ENCODE results near the gene NAXD.

Gene NAXD

GRCh38 chr13:110643768-110644421 lies 28.6 kb downstream of the NAXD start:
- no peak overlapping the region for H3K4me3 ChIP-seq (ENCODE audit: control insufficient read depth, low read depth, low read length)
- no peak for TF ChIP-seq CTCF (conservative IDR thresholded peaks at IDR 0.05; ENCODE audit: control insufficient read depth, insufficient read depth, low read depth, low read length)
- no peak for DNase-seq (ENCODE audit: low read depth)

- H3K4me3 ChIP-seq (ENCODE audit: control insufficient read depth, low read depth, low read length), result no peak overlapping the region
- TF ChIP-seq CTCF (conservative IDR thresholded peaks at IDR 0.05; ENCODE audit: control insufficient read depth, insufficient read depth, low read depth, low read length), result peak; percentile 3
- DNase-seq (ENCODE audit: low read depth), result peak; percentile 59
These were observed 29.7 kb downstream of the NAXD start for GRCh38 chr13:110644892-110645521.

GRCh38 chr13:110645750-110646149 lies 30.4 kb downstream of the NAXD start:
- TF ChIP-seq CTCF (conservative IDR thresholded peaks at IDR 0.05; ENCODE audit: control insufficient read depth, insufficient read depth, low read depth, low read length), result no peak
- DNase-seq (ENCODE audit: low read depth), result no peak
- H3K4me3 ChIP-seq (ENCODE audit: control insufficient read depth, low read depth, low read length), result no peak overlapping the region

GRCh38 chr13:110646442-110647364 lies 31.4 kb downstream of the NAXD start:
- no peak overlapping the region for H3K4me3 ChIP-seq (ENCODE audit: control insufficient read depth, low read depth, low read length)
- no peak for DNase-seq (ENCODE audit: low read depth)
- no peak for TF ChIP-seq CTCF (conservative IDR thresholded peaks at IDR 0.05; ENCODE audit: control insufficient read depth, insufficient read depth, low read depth, low read length)

- DNase-seq (ENCODE audit: low read depth), result no peak
- no peak for TF ChIP-seq CTCF (conservative IDR thresholded peaks at IDR 0.05; ENCODE audit: control insufficient read depth, insufficient read depth, low read depth, low read length)
These were observed 32.0 kb downstream of the NAXD start for GRCh38 chr13:110647365-110647737.

GRCh38 chr13:110648146-110648819 lies 32.9 kb downstream of the NAXD start:
- no peak overlapping the region for H3K4me3 ChIP-seq (ENCODE audit: control insufficient read depth, low read depth, low read length)
- DNase-seq (ENCODE audit: low read depth), result no peak
- no peak for TF ChIP-seq CTCF (conservative IDR thresholded peaks at IDR 0.05; ENCODE audit: control insufficient read depth, insufficient read depth, low read depth, low read length)

More at GRCh38 chr13:110647365-110647737, 32.0 kb downstream of the NAXD start:
- no peak overlapping the region for H3K4me3 ChIP-seq (ENCODE audit: control insufficient read depth, low read depth, low read length)
